Natural killer cell (primary cell): ENCODE measurements around the gene ZBTB32. TPM values are rescaled to one million over a fixed set of nuclear protein-coding genes. Genes with fewer than 3 reads are reported as not detected.

Experiments
- ATAC-seq, 3 donors: fragments of 150-1000 bp in 2 of 3; fragments of 200-7000 bp in 1 of 3; cut with Tn5 transposase; 1 replicate in 1 of 3; 2 replicates in 2 of 3; pipeline ENCODE4 v1.10.0; 2021; ENCODE audit warnings: mild to moderate bottlenecking in 2 of 3, moderate library complexity in 2 of 3
- DNase-seq, 2 donors: peaks; one replicate each; pipeline versions ENCODE4 v3.0.0 to v3.0.0-alpha.2; 2013 to 2021; ENCODE audit warnings: mixed read lengths in 1 of 2
- H3K27ac ChIP-seq: one replicate; pipeline ENCODE4 v1.5.1; 2013; ENCODE audit warnings: mild to moderate bottlenecking, low read length
- H3K27me3 ChIP-seq: one replicate; pipeline ENCODE4 v1.6.1; 2013; ENCODE audit warnings: low read length; ENCODE audit not compliant: control insufficient read depth, insufficient read depth
- H3K36me3 ChIP-seq: one replicate; pipeline ENCODE4 v1.6.1; 2013; ENCODE audit warnings: low read length; ENCODE audit not compliant: control insufficient read depth, insufficient read depth
- H3K4me1 ChIP-seq: one replicate; pipeline ENCODE4 v1.6.1; 2013; ENCODE audit warnings: low read length; ENCODE audit not compliant: control insufficient read depth, insufficient read depth
- H3K4me3 ChIP-seq: one replicate; pipeline ENCODE4 v1.5.1; 2013; ENCODE audit warnings: low read length
- H3K9me3 ChIP-seq: one replicate; pipeline ENCODE4 v1.6.1; 2013; ENCODE audit warnings: low read length; ENCODE audit not compliant: control insufficient read depth, insufficient read depth
- H3K27ac Mint-ChIP-seq, 2 donors: one replicate each; pipeline ENCODE4 v1.8.0; 2022; ENCODE audit warnings: mild to moderate bottlenecking in 2 of 2, mixed read lengths in 2 of 2, moderate library complexity in 1 of 2
- H3K27me3 Mint-ChIP-seq, 2 donors: one replicate each; pipeline ENCODE4 v1.8.0; 2022; ENCODE audit warnings: low read depth in 2 of 2, mixed read lengths in 2 of 2
- H3K36me3 Mint-ChIP-seq: one replicate; pipeline ENCODE4 v1.8.0; 2022; ENCODE audit warnings: mixed read lengths
- H3K4me1 Mint-ChIP-seq, 2 donors: one replicate each; pipeline ENCODE4 v1.8.0; 2022; ENCODE audit warnings: mixed read lengths in 2 of 2
- H3K4me3 Mint-ChIP-seq: one replicate; pipeline ENCODE4 v1.8.0; 2022; ENCODE audit warnings: mild to moderate bottlenecking, moderate library complexity, mixed read lengths
- H3K9me3 Mint-ChIP-seq, 2 donors: one replicate each; pipeline ENCODE4 v1.8.0; 2022; ENCODE audit warnings: mixed read lengths in 2 of 2
- CTCF ChIP-seq: fragments of 200-600 bp; IDR thresholded peaks from one replicate; pipeline ENCODE4 v1.8.0; 2022; ENCODE audit warnings: antibody characterized with exemption
- WGBS: methylation state at CpG from one replicate; pipeline ENCODE4 v1.1.7; 2013; ENCODE audit warnings: missing lambda C conversion rate; ENCODE audit not compliant: insufficient coverage; 5-methylcytosine and 5-hydroxymethylcytosine counted together
- intact Hi-C: fragments of 100-400 bp; cut with micrococcal nuclease; formaldehyde crosslinking; loops from one replicate; pipeline ENCODE4 v1.14.2; 2022
- total RNA-seq, 4 donors: library from RNA; stranded (reverse); fragments of 120-200 nt in 1 of 4; gene quantifications; one replicate each; pipeline versions ENCODE4 v1.2.3 to v1.2.4, GENCODE V29; 2013 to 2022

ZBTB32 gene
- total RNA-seq, 3 donors from 2014 or later (not counting 1 experiment from before 2014, with no cell fraction given) = 0.27 to 1.8 (median 0.35) TPM

DNA sequence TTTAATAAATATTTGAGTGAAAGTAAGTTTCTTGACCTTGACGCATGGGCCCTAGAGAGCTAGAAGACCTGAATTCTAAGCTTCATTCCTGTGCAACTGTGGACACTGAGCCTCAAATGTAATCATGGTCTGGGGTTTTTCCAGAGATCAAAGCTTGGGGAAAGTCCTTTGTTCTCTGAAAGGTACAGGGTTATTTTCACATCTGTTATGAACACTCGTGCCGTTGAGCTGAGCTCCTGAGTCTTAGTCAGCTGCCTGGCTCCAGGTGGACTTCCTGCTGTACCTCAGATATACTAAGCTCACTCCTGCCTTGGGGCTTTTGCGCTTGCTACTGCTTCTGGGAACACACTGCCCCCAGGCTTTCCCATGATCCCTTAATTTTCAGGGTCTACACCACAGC, 7.5 kb upstream of the ZBTB32 start:
- 65% methylated on average over 4 of the region's 4 CpGs for WGBS
- Histone ChIP-seq H3K4me3 (no peak overlapping the region), H3K9me3 (no peaks in the 10 kb centered on the region), H3K4me1 (peaks cover 4% of the 10 kb centered on the region), H3K27me3 (no peaks in the 10 kb centered on the region), H3K36me3 (no peaks in the 10 kb centered on the region), H3K27ac (no peak overlapping the region)
- no peak for TF ChIP-seq CTCF
- Mint-ChIP-seq H3K9me3 (no peaks in the 10 kb centered on the region), H3K4me1 (no peaks in the 10 kb centered on the region), H3K36me3 (no peaks in the 10 kb centered on the region), H3K27me3 (peaks cover 0 to under 1% of the 10 kb centered on the region in 2 donors), H3K27ac (no peak overlapping the region), H3K4me3 (no peak overlapping the region)
- no peak for DNase-seq
- no peak for ATAC-seq
- intact Hi-C loops = no loop called here

- no peaks in the 10 kb centered on the region for H3K36me3 ChIP-seq
- DNase-seq (peak; percentile 85 to 97), ATAC-seq (peak; percentile 99)
- peak overlapping the region; percentile 82 to 87 for H3K27ac Mint-ChIP-seq
- no peak for TF ChIP-seq CTCF
- peaks cover 14% of the 10 kb centered on the region for H3K4me1 ChIP-seq
- peaks cover 8 to 10% of the 10 kb centered on the region in 2 donors for H3K4me1 Mint-ChIP-seq
- H3K36me3 Mint-ChIP-seq = no peaks in the 10 kb centered on the region
- H3K27me3 Mint-ChIP-seq = peaks cover 4 to 7% of the 10 kb centered on the region in 2 donors
- H3K9me3 Mint-ChIP-seq = no peaks in the 10 kb centered on the region
- intact Hi-C loops = loop anchor here (1.0 to 5.0 kb wide), 2 partner anchors 14 to 45 kb away; partner anchors contain the start of genes LIN37, PSENEN and U2AF1L4
- H3K27me3 ChIP-seq = no peaks in the 10 kb centered on the region
- peak overlapping the region; percentile 97 for H3K4me3 Mint-ChIP-seq
- under 1% methylated on average over 50 of the region's 50 CpGs for WGBS
- H3K27ac ChIP-seq = peak overlapping the region; percentile 41
- no peaks in the 10 kb centered on the region for H3K9me3 ChIP-seq
- peak overlapping the region; percentile 46 for H3K4me3 ChIP-seq
Observed at GRCh38 chr19:35702223-35703012, 1.9 kb upstream of the ZBTB32 start.

GRCh38 chr19:35703343-35703742, 1.0 kb upstream of the ZBTB32 start:
- H3K4me1 ChIP-seq = peaks cover 14% of the 10 kb centered on the region
- no peak overlapping the region for H3K27ac ChIP-seq
- no peak for TF ChIP-seq CTCF
- H3K27me3 ChIP-seq = no peaks in the 10 kb centered on the region
- H3K4me3 ChIP-seq = no peak overlapping the region
- H3K27ac Mint-ChIP-seq = no peak overlapping the region
- DNase-seq (no peak), ATAC-seq (no peak)
- H3K9me3 ChIP-seq = no peaks in the 10 kb centered on the region
- H3K4me3 Mint-ChIP-seq = peak overlapping the region; percentile 37
- H3K27me3 Mint-ChIP-seq = peaks cover 4 to 7% of the 10 kb centered on the region in 2 donors
- no peaks in the 10 kb centered on the region for H3K9me3 Mint-ChIP-seq
- H3K36me3 Mint-ChIP-seq = no peaks in the 10 kb centered on the region
- 62% methylated on average over 5 of the region's 9 CpGs for WGBS
- peaks cover 8 to 10% of the 10 kb centered on the region in 2 donors for H3K4me1 Mint-ChIP-seq
- intact Hi-C loops = loop anchor here (5.0 kb wide), 1 partner anchor 44 kb away; the partner anchor contains the start of genes LIN37, PSENEN and U2AF1L4
- H3K36me3 ChIP-seq = no peaks in the 10 kb centered on the region
